Ovary (tissue), 9 donors: ENCODE results near the gene KIAA1217. TPM values are rescaled to one million over a fixed set of nuclear protein-coding genes. Genes with fewer than 3 reads are reported as not detected.

ENCODE experiments used
- DNase-seq, 5 donors: peaks; one replicate each; pipeline ENCODE4 v3.0.0-alpha.2; 2019 to 2020
- H3K27ac ChIP-seq, 2 donors: fragments of 200-600 bp; one replicate each; pipeline versions ENCODE4 v1.5.1 to v1.8.0; 2019 to 2022
- H3K27me3 ChIP-seq: fragments of 200-600 bp; one replicate; pipeline ENCODE4 v1.8.0; 2022
- H3K36me3 ChIP-seq: fragments of 200-600 bp; sonication (generic); one replicate; pipeline ENCODE4 v1.5.1; 2019
- H3K4me1 ChIP-seq: one replicate; pipeline ENCODE4 v1.8.1; 2013; ENCODE audit warnings: mild to moderate bottlenecking, moderate library complexity; ENCODE audit not compliant: insufficient read depth
- H3K4me3 ChIP-seq: fragments of 200-600 bp; sonication (generic); one replicate; pipeline ENCODE4 v1.5.1; 2017
- H3K9me3 ChIP-seq, 2 donors: fragments of 200-600 bp in 1 of 2; sonication (generic) in 1 of 2; one replicate each; pipeline versions ENCODE4 v1.5.1 to v1.8.1; 2013 to 2019; ENCODE audit warnings: mild to moderate bottlenecking in 1 of 2, moderate library complexity in 1 of 2
- EP300 ChIP-seq: sonication (generic); formaldehyde crosslinking; IDR thresholded peaks from one replicate; pipeline ENCODE4 v1.6.1; 2017; ENCODE audit warnings: antibody characterized with exemption
- POLR2A ChIP-seq: fragments of 450-650 bp; IDR thresholded peaks from one replicate; pipeline ENCODE4 v1.6.1; 2017; ENCODE audit warnings: antibody characterized with exemption, mild to moderate bottlenecking, moderate library complexity
- WGBS, 3 donors: extraction: QIAGEN DNeasy Blood & Tissue Kit in 1 of 3; methylation state at CpG; one replicate each; pipeline versions ENCODE4 v1.1.5 to v1.1.7; 2013 to 2017; 5-methylcytosine and 5-hydroxymethylcytosine counted together
- intact Hi-C, 4 donors: fragments of 100-400 bp; cut with DNase I; formaldehyde crosslinking; loops; one replicate each; pipeline versions ENCODE4 v1.11.0 to v1.15.1; 2022 to 2023
- polyA plus RNA-seq, 2 donors: library from polyadenylated mRNA; stranded (reverse); fragments of 200-250 nt in 1 of 2; fragments of 350-450 nt in 1 of 2; fragmentation: Illumina TruSeq in 1 of 2; extraction: RNeasy Lipid Tissue Mini Kit (QIAGEN cat#74804) in 1 of 2; gene quantifications; one replicate each; pipeline ENCODE4 v1.2.3, GENCODE V29; 2013 to 2014
- total RNA-seq, 7 donors: library from RNA; depleted of rRNA in 2 of 7; stranded (reverse); fragments of >200 nt in 2 of 7; fragmentation: NEBNext Ultra II Directional in 3 of 7; extraction: Animal tissue kit (Norgen Biotek cat#: 25700) in 3 of 7; gene quantifications; one replicate each; pipeline versions ENCODE4 v1.1.0 to v1.2.4, GENCODE V29; 2016 to 2023
- TF ChIP-seq, protein P1 (sequence below), 3 donors: fragments of 450-650 bp in 2 of 3; fragments of 200-600 bp in 1 of 3; IDR thresholded peaks; one replicate each; pipeline versions ENCODE4 v1.5.1 to v1.8.0; 2016 to 2022; ENCODE audit warnings: antibody characterized with exemption in 3 of 3, mild to moderate bottlenecking in 1 of 3
- donor health status: DM: no; HTN: no; CAD: no; lungs with moderate emphysema.
- donor health status: DM: no; HTN: no; CAD: no.
- donor health status: Bipolar disorder and iron deficiency.
- donor health status: DM: yes; HTN: yes; CAD: no.
- donor health status: DM: no; HTN: no; CAD: no.
- donor health status: DM: yes; HTN: yes; CAD: no.

Gene KIAA1217
- total and polyA plus RNA-seq, 9 donors, result 7.2 to 47.1 (median 23.0) TPM

DNA sequence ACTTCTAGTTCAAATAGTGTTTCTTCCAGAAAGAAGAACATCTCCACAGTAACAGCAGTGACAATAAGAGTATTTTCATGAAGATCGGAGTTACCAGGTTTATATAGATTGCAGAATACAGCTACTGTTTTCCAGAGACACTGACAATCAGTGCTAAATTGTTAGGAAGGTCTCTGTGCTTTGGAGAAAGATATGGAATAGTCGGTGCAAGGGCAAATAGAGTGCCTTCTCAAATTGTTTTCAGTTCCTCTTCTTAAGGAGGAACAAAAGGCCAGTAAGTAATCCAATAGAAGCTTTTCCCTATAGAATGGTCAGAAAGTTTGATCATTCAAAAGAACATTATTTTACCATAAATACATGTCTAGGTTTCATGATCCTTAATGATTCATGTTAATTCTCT, 2.6 kb upstream of the KIAA1217 start:
- H3K27ac ChIP-seq, result no peak overlapping the region
- 57 to 66% (median 65%) methylated on average over 2 of the region's 2 CpGs for WGBS, 3 donors
- H3K4me3 ChIP-seq, result no peak overlapping the region
- intact Hi-C loops, result loop anchor here in 1 of 4 donors (10.0 kb wide), 1 partner anchor 308 kb away; no protein-coding TSS in a partner anchor
- no peaks in the 10 kb centered on the region for H3K27me3 ChIP-seq
- H3K4me1 ChIP-seq, result no peaks in the 10 kb centered on the region
- no peaks in the 10 kb centered on the region for H3K9me3 ChIP-seq
- TF ChIP-seq POLR2A (no peak), EP300 (no peak)
- TF ChIP-seq, protein P1, sequence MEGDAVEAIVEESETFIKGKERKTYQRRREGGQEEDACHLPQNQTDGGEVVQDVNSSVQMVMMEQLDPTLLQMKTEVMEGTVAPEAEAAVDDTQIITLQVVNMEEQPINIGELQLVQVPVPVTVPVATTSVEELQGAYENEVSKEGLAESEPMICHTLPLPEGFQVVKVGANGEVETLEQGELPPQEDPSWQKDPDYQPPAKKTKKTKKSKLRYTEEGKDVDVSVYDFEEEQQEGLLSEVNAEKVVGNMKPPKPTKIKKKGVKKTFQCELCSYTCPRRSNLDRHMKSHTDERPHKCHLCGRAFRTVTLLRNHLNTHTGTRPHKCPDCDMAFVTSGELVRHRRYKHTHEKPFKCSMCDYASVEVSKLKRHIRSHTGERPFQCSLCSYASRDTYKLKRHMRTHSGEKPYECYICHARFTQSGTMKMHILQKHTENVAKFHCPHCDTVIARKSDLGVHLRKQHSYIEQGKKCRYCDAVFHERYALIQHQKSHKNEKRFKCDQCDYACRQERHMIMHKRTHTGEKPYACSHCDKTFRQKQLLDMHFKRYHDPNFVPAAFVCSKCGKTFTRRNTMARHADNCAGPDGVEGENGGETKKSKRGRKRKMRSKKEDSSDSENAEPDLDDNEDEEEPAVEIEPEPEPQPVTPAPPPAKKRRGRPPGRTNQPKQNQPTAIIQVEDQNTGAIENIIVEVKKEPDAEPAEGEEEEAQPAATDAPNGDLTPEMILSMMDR (IDR thresholded peaks at IDR 0.05), result no peak
- H3K36me3 ChIP-seq, result no peaks in the 10 kb centered on the region
- DNase-seq, result no peak

- no peak for DNase-seq
- no peak overlapping the region for H3K4me3 ChIP-seq
- 86 to 88% (median 87%) methylated on average over 3 of the region's 3 CpGs for WGBS, 3 donors
- no peaks in the 10 kb centered on the region for H3K27me3 ChIP-seq
- no peak overlapping the region for H3K27ac ChIP-seq
- H3K36me3 ChIP-seq, result no peaks in the 10 kb centered on the region
- intact Hi-C loops, result loop anchor here in 1 of 4 donors (10.0 kb wide), 1 partner anchor 308 kb away; no protein-coding TSS in a partner anchor
- no peaks in the 10 kb centered on the region for H3K4me1 ChIP-seq
- TF ChIP-seq POLR2A (no peak), EP300 (no peak)
- TF ChIP-seq, protein P1 (IDR thresholded peaks at IDR 0.05), result no peak
- H3K9me3 ChIP-seq, result no peaks in the 10 kb centered on the region
These were observed 2.0 kb upstream of the KIAA1217 start for GRCh38 chr10:24206926-24207325.

DNA sequence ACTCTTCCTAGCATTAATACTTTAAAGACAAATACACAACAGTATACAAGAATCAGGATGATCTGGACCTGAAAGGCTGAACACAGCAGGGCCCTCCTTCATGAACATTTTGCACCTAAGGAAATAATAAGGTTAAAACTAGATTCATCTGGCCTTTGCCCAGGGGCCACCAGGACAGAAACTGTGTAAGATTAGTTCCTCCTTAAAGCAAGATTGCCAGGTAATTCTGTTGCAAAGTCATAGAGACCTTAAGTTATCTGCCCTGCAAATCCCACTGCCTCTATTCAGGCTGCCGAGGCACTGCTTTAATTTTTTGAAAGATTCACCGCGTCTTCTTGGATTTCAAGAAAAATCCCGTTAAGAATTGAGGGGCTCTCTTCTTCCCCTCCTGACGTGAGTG, 1.6 kb upstream of the KIAA1217 start:
- H3K4me3 ChIP-seq, result no peak overlapping the region
- intact Hi-C loops, result loop anchor here in 1 of 4 donors (10.0 kb wide), 1 partner anchor 307 kb away; no protein-coding TSS in a partner anchor

GRCh38 chr10:24207781-24208611, 942 bp upstream of the KIAA1217 start:
- Histone ChIP-seq H3K27ac (peak overlapping the region; percentile 84 to 90), H3K9me3 (no peaks in the 10 kb centered on the region), H3K27me3 (no peaks in the 10 kb centered on the region), H3K36me3 (no peaks in the 10 kb centered on the region), H3K4me3 (peak overlapping the region; percentile 50), H3K4me1 (no peaks in the 10 kb centered on the region)
- intact Hi-C loops, result loop anchor here in 1 of 4 donors (10.0 kb wide), 1 partner anchor 307 kb away; no protein-coding TSS in a partner anchor
- TF ChIP-seq, protein P1 (IDR thresholded peaks at IDR 0.05), result no peak
- TF ChIP-seq EP300, result no peak
- no peak for TF ChIP-seq POLR2A
- 10 to 17% (median 15%) methylated on average over 13 of the region's 13 CpGs for WGBS, 3 donors
- DNase-seq, result peak in 4 of 5 donors; percentile 27 to 50 (median 32)

More for the DNA sequence above, 1.6 kb upstream of the KIAA1217 start:
- Histone ChIP-seq H3K9me3 (no peaks in the 10 kb centered on the region), H3K27ac (peak overlapping the region; percentile 39 to 90), H3K27me3 (no peaks in the 10 kb centered on the region), H3K36me3 (no peaks in the 10 kb centered on the region), H3K4me1 (no peaks in the 10 kb centered on the region)
- no peak for DNase-seq
- WGBS, 3 donors, result 39 to 56% (median 41%) methylated on average over 5 of the region's 5 CpGs
- TF ChIP-seq EP300, result no peak
- no peak for TF ChIP-seq POLR2A
- TF ChIP-seq, protein P1 (IDR thresholded peaks at IDR 0.05), result no peak
